ENCODE measurements around the gene HSF5. TPM values are rescaled to one million over a fixed set of nuclear protein-coding genes. Genes with fewer than 3 reads are reported as not detected.

Gene HSF5
- total and polyA plus RNA-seq, 2 of the 13 experiments (the other 11 are each of a cell fraction or from before 2014, with no cell fraction given), result not detected

DNA sequence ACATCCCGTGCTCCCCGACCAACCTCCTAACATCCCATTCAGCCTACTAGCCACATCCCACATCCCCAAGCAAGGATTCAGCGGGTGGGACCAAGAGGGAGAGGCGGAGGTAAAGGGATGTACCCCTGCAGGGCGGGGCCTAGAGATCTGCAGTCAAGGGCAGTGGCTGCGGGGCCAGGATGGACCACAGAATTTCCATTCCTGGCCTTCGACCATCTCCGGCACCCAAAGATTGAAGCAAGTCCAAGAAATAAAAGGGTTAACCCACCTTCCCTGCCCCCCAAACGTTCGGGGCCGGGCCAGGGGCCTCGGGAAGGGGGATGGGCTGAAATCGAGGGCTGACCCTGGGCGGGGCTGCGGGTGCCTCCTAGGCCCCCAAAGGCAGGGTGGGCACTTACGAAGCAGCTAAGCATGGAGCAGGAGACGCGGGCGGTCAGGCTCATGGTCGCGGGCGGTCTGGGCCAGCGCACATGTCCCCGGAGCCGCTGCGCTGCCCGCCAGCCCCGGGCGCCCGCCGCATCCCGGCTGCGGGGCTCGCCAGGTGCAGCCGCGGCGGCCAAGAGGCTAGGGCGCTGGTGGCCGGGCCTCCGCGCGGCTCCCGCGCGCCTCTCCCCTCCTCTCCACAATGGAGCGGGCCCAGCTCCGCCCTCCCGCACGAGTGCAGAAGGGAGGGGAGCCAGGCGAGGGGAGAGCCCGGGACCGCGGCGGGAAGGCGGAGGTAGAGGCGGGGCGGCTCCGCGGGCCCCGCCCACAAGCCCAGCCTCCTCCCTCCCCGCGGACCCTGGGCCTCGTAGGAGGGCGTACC lies 26.0 kb upstream of the HSF5 start, which contains the start of gene MTMR4 (continued):
- TF ChIP-seq, protein P1, sequence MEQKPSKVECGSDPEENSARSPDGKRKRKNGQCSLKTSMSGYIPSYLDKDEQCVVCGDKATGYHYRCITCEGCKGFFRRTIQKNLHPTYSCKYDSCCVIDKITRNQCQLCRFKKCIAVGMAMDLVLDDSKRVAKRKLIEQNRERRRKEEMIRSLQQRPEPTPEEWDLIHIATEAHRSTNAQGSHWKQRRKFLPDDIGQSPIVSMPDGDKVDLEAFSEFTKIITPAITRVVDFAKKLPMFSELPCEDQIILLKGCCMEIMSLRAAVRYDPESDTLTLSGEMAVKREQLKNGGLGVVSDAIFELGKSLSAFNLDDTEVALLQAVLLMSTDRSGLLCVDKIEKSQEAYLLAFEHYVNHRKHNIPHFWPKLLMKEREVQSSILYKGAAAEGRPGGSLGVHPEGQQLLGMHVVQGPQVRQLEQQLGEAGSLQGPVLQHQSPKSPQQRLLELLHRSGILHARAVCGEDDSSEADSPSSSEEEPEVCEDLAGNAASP (CRISPR knock-in tag; IDR thresholded peaks at IDR 0.05; ENCODE audit: borderline replicate concordance), result 0 out of 2 replicates have a peak, but pooled peaks have one; percentile 25
- TF ChIP-seq, protein P2, sequence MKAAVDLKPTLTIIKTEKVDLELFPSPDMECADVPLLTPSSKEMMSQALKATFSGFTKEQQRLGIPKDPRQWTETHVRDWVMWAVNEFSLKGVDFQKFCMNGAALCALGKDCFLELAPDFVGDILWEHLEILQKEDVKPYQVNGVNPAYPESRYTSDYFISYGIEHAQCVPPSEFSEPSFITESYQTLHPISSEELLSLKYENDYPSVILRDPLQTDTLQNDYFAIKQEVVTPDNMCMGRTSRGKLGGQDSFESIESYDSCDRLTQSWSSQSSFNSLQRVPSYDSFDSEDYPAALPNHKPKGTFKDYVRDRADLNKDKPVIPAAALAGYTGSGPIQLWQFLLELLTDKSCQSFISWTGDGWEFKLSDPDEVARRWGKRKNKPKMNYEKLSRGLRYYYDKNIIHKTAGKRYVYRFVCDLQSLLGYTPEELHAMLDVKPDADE (CRISPR knock-in tag; IDR thresholded peaks at IDR 0.05), result no peak
- no peak for TF ChIP-seq ZNF124 (CRISPR knock-in tag; IDR thresholded peaks at IDR 0.05)
- TF ChIP-seq CBX1 (IDR thresholded peaks at IDR 0.05; ENCODE audit: low read depth), result no peak
- no peak for TF ChIP-seq ZNF775 (CRISPR knock-in tag; IDR thresholded peaks at IDR 0.05; ENCODE audit: borderline replicate concordance)
- TF ChIP-seq, protein P3, sequence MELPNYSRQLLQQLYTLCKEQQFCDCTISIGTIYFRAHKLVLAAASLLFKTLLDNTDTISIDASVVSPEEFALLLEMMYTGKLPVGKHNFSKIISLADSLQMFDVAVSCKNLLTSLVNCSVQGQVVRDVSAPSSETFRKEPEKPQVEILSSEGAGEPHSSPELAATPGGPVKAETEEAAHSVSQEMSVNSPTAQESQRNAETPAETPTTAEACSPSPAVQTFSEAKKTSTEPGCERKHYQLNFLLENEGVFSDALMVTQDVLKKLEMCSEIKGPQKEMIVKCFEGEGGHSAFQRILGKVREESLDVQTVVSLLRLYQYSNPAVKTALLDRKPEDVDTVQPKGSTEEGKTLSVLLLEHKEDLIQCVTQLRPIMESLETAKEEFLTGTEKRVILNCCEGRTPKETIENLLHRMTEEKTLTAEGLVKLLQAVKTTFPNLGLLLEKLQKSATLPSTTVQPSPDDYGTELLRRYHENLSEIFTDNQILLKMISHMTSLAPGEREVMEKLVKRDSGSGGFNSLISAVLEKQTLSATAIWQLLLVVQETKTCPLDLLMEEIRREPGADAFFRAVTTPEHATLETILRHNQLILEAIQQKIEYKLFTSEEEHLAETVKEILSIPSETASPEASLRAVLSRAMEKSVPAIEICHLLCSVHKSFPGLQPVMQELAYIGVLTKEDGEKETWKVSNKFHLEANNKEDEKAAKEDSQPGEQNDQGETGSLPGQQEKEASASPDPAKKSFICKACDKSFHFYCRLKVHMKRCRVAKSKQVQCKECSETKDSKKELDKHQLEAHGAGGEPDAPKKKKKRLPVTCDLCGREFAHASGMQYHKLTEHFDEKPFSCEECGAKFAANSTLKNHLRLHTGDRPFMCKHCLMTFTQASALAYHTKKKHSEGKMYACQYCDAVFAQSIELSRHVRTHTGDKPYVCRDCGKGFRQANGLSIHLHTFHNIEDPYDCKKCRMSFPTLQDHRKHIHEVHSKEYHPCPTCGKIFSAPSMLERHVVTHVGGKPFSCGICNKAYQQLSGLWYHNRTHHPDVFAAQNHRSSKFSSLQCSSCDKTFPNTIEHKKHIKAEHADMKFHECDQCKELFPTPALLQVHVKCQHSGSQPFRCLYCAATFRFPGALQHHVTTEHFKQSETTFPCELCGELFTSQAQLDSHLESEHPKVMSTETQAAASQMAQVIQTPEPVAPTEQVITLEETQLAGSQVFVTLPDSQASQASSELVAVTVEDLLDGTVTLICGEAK (IDR thresholded peaks at IDR 0.05), result no peak
- TF ChIP-seq, protein P3 (CRISPR knock-in tag; IDR thresholded peaks at IDR 0.05), result no peak

Measured in HepG2 (cell line).